NCI-H1694 (cell line): ENCODE measurements around the gene ACTL9.
A peak's percentile ranks its signal among the peaks of the same experiment; 100 is the strongest.

Source experiments
- DNase-seq: peaks from one replicate; lab custom pipeline; 2025; lab: John Stamatoyannopoulos, UW

The ACTL9 gene

DNA sequence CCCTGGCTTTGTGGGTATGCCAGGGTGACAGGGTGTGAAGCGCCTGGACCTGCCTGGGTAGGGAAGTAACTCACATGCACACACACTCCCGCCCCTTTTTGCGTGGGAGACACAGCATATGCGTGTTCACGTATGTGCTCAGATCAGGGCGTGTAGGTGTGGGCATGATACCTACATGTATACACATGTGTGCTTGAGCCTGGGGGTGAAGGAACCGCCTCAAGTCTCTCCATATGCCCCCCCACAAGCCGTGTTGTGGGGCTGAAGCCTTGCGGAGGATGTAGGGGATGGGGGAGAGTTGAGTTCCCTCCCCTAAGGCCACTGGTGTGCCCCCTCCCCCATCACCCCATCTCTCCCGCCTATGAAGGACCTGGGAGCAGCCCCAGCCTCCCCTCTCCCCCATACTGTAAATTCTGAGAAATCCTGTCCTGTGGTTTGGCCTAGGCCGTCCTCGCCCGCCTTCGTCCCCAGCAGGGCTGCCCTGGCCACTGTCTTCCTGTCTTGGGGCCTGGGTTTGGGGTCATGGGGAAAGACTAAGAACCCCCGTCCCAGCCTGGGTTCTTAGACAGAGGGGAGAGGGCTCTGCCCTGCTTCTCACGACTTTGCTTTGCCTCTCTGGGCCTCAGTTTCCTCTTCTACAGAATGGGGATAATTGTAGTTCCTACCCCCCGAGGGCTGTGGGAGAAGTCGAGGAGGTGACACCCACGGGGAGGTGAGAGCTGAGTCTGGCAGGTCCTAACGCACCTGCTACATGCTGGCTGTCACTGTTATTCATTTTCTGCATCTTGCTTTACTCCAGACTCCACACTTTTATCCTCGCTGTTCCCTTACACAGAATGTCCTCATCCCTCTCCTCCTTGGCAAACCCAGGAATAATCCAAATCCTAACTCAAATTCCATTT lies 14.3 kb downstream of the ACTL9 start:
- no peak for DNase-seq

DNA sequence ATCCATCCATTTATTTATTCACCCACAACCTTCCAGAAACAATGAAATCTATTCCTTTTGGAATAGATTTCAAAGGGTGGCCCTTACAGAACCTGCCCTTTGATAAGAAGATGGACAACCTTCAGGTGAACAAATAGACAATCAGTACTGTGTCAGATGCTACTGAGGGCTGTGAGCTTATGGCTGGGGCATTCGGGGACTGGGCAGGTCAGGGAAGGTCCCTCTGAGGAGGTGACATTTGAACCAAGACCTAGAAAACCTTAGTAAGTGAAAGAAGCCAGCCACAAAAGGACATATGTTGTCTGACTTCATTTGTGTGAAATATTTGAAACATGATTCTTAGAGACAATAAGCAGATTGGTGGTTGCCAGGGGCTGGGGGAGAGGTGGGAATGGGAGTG lies 15.7 kb downstream of the ACTL9 start:
- DNase-seq = no peak

DNA sequence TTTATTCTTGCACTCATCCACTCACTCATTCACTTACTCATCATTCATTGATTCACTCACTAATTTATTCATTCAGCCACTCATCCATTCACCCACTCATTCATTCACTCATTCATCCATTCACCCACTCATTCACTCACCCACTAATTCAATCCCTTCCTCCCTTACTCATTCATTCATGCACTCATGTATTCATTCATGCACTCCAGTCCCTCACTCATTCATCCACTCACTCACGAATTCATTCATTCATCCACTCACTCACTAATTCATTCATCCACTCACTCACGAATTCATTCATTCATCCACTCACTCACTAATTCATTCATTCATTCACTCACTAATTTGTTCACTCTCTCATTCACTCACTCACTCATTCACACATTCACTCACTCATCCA lies 16.1 kb downstream of the ACTL9 start:
- no peak for DNase-seq

DNA sequence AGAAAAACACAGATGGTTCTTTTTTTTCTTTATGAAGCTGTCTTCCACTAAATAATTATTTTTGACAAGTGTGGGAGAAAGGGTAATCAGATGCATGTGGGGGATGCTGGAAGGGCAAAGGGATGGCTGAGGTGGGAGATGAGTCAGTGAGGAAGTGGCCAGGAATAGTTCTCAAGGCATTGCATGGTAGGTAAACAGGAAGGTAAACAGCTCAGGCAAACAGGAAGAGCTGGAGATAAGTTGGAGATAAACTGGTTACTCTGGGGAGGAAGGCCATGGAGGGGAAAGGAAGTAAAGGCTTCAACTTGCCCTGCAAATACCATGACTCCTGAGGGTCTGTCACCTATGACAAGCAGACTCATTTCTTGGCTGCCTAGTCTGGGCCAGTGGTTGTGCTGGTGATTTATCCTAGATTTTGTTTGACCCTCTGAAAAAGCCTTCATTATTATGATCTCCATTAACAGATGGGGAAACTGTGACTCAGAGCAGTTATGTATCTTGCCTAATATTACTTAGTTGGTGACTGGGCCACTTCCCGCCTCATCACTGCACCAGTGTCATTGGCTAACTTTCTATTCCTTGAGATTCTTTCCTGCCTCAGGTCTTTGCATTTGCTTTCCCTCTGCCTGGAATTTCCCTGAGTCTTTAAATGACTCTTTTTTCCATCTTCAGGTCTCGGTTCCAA lies 17.1 kb downstream of the ACTL9 start:
- no peak for DNase-seq

DNA sequence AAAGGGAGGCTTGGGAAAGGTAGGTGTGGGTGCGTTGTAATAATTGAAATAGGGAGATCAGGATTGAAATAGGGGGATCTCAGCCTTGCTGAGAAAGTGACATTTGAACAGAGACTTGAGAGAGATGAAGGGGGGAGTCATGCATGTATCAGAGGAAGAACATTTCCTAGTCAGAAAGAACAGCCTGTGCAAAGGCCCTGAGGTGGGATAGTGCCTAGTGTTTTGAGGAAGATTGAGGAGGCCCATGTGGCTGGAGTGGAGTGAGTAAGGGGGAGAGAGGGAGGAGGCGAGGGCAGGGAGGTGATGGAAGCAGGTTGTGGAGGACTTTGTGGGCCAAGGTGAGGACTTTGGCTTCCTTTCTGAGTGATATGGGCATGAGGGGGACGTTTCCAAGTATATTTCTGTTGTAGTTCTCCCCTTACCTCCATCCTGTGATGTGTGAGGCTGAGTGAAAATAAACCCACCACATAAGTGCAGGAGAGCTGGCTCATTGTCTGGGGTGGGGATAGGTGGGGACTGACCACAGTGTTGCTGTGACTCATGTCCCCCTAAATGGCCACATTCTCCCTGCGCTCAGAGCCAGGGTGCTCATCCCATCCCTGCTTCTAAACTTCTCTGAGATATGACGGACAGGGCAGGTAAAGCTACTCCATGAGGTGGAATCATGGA lies 17.8 kb downstream of the ACTL9 start:
- DNase-seq = no peak

DNA sequence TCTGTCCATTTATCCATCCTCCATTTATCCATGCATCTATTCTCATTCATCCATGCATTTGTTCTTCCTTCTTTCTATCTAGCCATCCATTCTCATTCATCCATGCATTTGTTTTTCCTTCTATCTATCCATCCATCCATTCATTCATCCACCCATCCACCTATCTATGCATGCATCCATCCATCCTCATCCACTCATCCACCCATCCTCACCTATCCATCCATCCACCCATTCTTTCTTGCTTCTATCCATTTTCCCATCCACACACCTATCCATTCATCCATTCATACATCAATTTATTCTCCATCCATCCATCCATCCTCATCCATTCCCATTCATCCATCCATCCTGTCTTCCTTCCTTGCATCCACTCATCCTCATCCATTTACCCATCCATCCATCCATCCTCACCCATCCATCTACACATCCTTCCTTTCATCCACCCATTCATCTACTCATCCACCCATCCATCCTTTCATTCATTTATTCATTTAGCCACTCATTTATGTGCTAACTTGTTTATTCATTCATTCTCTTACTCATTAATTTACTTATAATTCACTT lies 20.3 kb downstream of the ACTL9 start:
- no peak for DNase-seq

DNA sequence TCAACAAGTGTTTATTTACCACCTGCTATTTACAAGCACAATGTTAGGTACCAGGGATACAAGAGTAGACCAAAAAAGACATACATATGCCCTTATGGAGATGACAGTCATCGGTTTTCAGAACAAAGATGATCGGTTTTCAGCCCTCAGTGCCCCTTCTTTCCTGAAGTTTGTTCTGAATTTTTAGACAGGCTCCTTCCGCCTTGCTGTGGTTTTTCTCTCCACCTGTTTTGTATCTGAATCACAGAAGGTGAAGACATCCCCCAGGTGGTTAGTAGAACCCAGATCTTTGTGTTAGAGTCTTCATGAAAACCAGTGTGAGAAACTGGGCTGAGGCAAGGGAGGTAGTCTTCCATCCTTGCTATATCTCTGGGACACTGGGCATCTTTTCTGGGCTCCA lies 23.5 kb downstream of the ACTL9 start:
- DNase-seq = no peak

DNA sequence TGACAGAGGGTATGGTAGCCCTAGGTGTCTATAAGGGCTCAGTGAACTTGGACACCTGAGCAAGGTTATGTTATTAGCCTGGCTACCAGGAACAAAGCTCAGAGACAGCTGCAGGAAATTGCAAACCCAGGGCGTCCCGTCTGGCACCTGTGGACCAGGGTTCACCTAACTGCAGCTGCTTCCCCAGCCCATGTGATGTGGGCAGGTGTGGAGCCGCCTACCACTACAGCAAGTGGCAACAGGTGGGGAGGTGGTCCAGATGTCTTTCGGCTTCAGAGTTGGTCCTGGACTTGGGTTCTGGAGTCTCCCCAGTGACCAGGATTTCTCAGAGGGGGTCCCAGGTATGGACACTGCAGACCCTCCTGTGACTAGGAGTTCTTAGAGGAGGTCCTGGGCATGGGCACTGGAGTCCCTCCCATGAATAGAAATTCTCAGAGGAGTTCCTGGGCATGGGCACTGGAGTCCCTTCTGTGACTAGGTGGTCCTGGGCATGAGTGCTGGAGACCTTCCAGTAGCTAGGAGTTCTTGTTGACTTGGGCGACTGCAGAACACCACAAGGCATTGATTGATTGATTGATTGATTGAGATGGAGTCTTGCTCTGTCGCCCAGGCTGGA lies 25.2 kb downstream of the ACTL9 start:
- DNase-seq = no peak

DNA sequence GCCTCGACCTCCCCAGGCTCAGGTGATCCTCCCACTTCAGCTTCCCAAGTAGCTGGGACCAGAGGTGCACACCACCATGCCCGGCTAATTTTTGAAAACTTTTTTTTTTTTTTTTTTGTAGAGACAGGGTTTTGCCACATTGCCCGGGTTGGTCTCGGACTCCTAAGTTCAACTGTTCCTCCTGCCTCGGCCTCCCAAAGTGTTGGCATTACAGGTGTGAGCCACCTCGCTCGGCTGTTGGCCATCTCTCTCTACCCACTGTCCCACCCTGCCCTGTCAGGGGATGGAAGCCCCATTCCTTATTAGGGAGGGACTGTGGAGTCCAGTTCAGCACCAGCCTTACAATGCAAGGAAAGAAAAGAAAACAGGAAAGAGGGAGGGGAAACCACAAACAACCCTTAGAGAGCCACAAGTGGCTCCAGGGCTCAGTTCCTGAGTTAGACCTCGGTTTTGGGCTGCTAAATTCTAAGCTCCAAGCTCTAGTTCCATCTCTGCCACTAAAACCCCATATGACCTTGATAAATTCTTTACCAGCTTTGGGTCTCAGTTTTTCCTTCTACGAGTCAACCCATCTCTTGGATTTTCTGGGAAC lies 31.7 kb downstream of the ACTL9 start:
- no peak for DNase-seq

DNA sequence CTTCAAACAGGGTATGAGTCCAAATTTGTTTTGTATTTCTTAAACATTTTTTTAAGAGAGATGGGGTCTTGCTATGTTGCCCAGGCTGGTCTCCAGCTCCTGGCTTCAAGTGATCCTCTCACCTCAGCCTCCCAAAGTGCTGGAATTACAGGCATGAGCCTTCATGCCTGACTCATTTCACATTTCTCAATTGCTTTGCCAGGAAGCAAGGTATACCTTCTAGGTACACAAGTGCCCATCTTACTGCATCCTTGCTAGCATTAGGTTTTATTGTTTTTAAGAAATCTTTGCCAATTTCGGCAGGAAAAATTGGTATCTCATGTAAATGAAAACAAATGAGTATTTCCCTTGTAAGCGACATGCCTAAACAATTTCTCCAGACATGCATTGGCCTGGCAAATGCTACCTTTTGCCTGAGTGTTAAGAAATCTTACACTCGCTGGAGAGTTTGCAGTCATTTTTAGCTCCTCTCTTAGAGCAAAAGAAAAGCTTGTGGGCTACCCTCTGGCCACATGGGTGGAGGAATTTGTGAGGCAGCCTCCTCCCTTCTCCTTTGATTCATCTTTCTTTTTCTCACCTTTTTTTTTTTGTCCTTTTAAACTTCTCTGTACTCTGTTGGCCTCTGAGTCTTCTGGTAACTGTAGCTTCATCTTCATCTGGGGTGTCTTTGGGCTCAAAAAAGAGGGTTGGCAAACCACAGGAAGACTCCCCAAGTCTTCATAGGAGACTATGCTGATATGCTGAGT lies 33.0 kb downstream of the ACTL9 start:
- no peak for DNase-seq

DNA sequence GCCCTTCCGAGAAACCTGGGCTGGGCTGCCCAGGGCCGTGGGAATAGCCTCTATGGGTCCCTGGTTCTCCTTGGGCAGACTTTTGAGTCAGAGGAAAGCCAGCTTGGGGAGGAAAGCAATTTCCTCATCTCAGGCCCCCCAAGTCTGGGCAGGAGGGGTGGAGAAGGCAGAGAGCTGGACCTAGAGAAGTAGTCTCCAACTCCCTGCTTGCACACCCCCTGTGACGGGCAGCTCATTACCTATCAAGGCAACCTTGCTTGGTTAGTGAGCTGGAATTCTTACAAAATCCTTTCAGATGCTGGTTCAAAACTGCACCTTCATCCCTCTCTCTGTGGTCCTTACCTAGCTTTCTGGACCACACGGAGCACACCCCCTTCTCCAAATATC lies 33.9 kb downstream of the ACTL9 start:
- no peak for DNase-seq

DNA sequence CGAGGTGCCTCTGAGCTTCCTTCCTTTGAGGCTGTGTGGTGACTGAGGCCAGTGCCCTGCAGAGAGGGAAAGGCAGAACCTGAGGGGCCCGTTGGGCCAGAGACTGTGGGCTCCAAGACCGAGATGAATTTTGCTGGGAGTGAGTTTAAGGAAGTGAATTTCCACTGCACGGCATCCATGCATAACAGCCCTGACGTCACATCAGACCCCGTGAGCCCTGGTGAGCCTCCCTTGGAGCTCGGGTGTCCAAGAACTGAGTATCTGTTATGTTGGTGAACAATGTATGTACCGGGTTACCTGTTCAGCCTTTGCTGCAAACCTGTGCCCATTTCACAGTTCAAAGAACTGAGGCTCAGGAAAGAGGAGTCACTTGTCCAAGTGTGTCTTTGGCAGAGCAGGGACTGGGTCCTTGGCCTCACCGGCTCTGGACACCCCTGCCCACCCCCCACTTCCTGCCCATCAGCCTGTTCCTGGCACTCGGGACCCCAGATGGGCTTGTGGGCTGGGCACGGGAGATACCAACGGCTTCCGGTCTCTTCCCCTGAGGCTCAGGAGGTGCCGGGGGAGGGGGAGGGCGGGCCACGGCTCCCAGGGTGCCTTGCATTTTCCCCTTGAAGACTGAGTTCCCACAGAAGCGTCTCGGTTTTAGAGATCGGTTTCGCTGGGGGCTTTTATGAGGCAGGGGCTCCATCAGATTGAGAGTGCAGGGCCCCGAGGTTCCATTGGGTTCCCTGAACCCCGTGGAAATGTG lies 34.5 kb downstream of the ACTL9 start:
- no peak for DNase-seq

DNA sequence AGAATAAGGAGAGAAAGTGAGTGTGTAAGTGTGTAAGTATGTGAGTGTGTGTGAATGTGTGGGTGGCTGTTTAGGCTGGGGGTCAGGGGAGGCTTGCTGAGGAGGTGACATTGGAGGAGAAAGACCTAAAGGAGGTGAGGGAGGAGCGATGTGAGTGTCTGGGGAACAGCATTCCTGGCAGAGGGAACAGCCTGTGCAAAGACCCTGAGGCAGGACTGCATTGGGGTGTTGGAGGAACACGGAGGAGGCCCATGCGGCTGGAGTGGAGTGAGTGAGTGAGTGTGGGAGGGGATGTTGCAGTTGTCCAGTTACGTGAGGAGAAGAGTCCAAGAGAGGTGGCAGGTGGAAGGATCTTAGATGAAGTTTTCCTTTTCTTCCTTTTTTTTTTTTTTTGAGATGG lies 36.3 kb downstream of the ACTL9 start:
- DNase-seq = no peak

DNA sequence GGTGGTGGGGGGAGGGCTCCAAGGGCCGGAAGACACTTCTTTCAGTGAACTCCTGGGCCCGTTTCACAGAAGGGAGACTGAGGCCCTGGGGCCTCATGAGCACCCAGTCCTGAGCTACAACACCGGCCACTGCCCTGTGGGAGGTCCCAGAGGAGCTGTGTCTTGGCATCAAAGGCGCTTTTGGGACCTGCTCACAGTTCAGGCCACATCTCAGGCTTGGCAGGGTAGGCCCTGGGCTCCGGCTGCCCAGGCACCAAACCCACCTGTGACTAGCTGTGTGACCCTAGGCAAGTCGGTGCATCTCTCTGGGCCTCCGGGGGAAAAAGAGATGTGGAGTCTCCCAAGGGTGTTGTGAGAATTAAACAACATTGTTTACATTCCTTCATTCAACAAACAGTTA lies 38.7 kb downstream of the ACTL9 start:
- DNase-seq = no peak

DNA sequence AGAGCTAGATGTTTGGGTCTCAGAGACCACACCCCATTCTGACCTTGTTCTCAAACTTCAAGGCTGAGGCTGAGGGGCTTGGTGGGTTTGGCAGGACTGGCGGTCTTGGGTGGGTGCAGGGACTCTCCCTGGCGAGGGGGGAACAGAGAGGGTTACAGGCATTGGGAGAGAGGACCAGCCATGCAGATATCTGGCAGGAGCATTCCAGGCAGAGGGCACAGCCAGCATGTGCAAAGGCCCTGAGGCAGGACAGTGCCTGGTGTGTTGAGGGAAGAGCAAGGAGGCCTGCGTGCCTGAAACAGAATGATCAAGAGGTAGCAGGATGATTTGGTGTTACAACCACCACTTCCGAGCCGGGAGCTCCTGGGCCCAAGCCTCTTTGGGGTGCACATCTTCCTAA lies 40.7 kb downstream of the ACTL9 start:
- DNase-seq = no peak

DNA sequence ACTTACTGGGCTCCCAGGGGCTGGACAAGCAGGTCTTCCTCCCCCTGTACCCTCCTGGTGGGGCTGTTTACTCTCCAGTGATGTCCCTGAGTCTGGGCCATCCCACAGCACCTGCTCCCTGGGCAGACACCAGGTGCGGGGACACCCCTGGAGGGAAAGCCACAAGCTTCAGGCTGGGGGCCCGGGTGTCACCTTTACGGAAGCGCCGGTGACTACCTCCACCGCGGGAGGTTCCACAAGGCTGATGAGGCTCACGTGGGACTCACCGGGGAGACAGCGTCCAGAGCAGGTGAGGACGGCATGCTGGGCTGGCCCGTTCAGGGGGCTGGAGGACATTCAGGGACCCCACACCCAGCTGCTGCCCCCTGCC lies 43.3 kb downstream of the ACTL9 start:
- no peak for DNase-seq

DNA sequence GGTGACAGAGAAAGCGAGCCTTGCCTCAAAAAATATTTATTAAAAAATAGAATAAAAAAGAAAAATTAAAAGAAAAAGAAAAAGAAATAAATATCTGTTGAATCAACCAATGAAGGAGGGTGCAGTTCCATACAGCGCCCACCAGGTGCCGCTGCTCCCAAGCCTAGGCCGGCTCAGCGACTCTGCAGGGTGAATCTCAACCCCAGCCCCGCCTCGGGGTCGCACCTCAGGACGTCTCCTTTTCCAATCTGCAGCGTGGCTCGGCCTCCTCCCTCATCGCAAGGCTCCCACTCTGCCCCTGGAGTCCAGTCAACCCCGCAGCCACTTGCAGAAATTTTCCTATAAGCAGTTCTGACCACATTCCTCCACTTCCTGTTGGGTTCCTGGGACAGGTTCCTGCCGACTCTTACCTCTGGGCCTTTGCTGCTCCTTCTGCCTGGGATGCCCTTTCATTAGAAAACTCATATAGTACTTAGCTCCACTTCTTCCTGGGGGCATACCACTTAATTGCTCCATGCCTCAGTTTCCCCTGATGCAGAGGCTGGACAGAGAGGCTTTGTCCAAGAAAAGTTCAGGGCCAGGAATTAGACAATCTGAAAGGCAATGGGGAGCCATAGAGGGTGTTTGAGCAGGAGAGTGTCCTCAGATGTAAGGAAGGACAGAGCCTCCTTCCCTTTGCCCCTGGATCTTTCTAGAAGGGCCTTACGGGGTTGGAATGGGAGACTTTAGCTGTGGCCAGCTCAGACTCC lies 43.8 kb downstream of the ACTL9 start:
- DNase-seq = peak; percentile 2

DNA sequence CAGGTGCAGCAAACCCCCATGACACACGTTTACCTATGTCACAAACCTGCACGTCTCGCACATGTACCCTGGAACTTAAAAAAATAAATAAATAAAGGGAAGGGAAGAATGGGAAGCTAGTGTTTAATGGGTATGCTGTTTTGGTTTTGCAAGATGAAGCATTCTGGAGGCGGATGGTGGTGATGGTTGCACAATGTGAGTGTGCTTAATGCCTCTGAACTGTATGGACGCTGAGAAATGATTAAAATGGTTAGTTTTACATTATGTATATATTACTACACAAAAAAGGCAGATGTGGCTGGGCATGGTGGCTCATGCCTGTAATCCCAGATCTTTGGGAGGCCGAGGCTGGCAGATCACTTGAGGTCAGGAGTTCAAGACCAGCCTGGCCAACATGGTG lies 50.4 kb downstream of the ACTL9 start:
- no peak for DNase-seq
